ENCODE results near the gene C17orf114.

C17orf114 gene

GRCh38 chr17:4777969-4778760 is 24.0 kb downstream of the C17orf114 start:
- no peaks in the 10 kb centered on the region for H3K27me3 ChIP-seq (ENCODE audit: control insufficient read depth, insufficient read depth, low read length)
- H3K9me3 ChIP-seq (ENCODE audit: control insufficient read depth, low read length): no peaks in the 10 kb centered on the region
- no peak overlapping the region for H3K4me3 ChIP-seq (ENCODE audit: low read length)
- H3K4me1 ChIP-seq (ENCODE audit: control insufficient read depth, insufficient read depth, low read length): peaks cover 6% of the 10 kb centered on the region
- H3K36me3 ChIP-seq (ENCODE audit: control insufficient read depth, insufficient read depth, low read length): no peaks in the 10 kb centered on the region
- no peak overlapping the region for H3K9ac ChIP-seq (ENCODE audit: low read length)

- peaks cover 43% of the 10 kb centered on the region for H3K4me1 ChIP-seq (ENCODE audit: control insufficient read depth, insufficient read depth, low read length)
- H3K4me3 ChIP-seq (ENCODE audit: low read length): peak overlapping the region; percentile 34
- peak overlapping the region; percentile 84 for H3K9ac ChIP-seq (ENCODE audit: low read length)
- H3K27me3 ChIP-seq (ENCODE audit: control insufficient read depth, insufficient read depth, low read length): no peaks in the 10 kb centered on the region
- H3K9me3 ChIP-seq (ENCODE audit: control insufficient read depth, low read length): no peaks in the 10 kb centered on the region
- no peaks in the 10 kb centered on the region for H3K36me3 ChIP-seq (ENCODE audit: control insufficient read depth, insufficient read depth, low read length)
These were observed 29.9 kb downstream of the C17orf114 start for GRCh38 chr17:4772235-4772613.

GRCh38 chr17:4771519-4772234 is 30.5 kb downstream of the C17orf114 start, which contains the start of gene TM4SF5:
TSS of gene TM4SF5 (plus strand) at chr17:4771886. CDS start at chr17:4771923, 37 bp downstream.
- H3K4me1 ChIP-seq (ENCODE audit: control insufficient read depth, insufficient read depth, low read length): peaks cover 43% of the 10 kb centered on the region
- H3K9ac ChIP-seq (ENCODE audit: low read length): peak within 1 kb of the TSS; percentile 84
- peak within 1 kb of the TSS; percentile 34 for H3K4me3 ChIP-seq (ENCODE audit: low read length)

GRCh38 chr17:4769628-4770027 is 32.5 kb downstream of the C17orf114 start:
- no peak overlapping the region for H3K9ac ChIP-seq (ENCODE audit: low read length)
- H3K27me3 ChIP-seq (ENCODE audit: control insufficient read depth, insufficient read depth, low read length): no peaks in the 10 kb centered on the region
- no peaks in the 10 kb centered on the region for H3K36me3 ChIP-seq (ENCODE audit: control insufficient read depth, insufficient read depth, low read length)
- H3K4me1 ChIP-seq (ENCODE audit: control insufficient read depth, insufficient read depth, low read length): peaks cover 43% of the 10 kb centered on the region
- no peak overlapping the region for H3K4me3 ChIP-seq (ENCODE audit: low read length)
- no peaks in the 10 kb centered on the region for H3K9me3 ChIP-seq (ENCODE audit: control insufficient read depth, low read length)

More at GRCh38 chr17:4771519-4772234, 30.5 kb downstream of the C17orf114 start, which contains the start of gene TM4SF5:
- Histone ChIP-seq H3K27me3 (ENCODE audit: control insufficient read depth, insufficient read depth, low read length) (no peaks in the 10 kb centered on the region), H3K36me3 (ENCODE audit: control insufficient read depth, insufficient read depth, low read length) (no peaks in the 10 kb centered on the region), H3K9me3 (ENCODE audit: control insufficient read depth, low read length) (no peaks in the 10 kb centered on the region)

GRCh38 chr17:4768298-4768697 is 33.8 kb downstream of the C17orf114 start:
- Histone ChIP-seq H3K36me3 (ENCODE audit: control insufficient read depth, insufficient read depth, low read length) (no peaks in the 10 kb centered on the region), H3K9ac (ENCODE audit: low read length) (no peak overlapping the region), H3K4me1 (ENCODE audit: control insufficient read depth, insufficient read depth, low read length) (peaks cover 38% of the 10 kb centered on the region), H3K27me3 (ENCODE audit: control insufficient read depth, insufficient read depth, low read length) (no peaks in the 10 kb centered on the region), H3K9me3 (ENCODE audit: control insufficient read depth, low read length) (no peaks in the 10 kb centered on the region), H3K4me3 (ENCODE audit: low read length) (no peak overlapping the region)

GRCh38 chr17:4766723-4767122 is 35.4 kb downstream of the C17orf114 start:
- Histone ChIP-seq H3K9me3 (ENCODE audit: control insufficient read depth, low read length) (no peaks in the 10 kb centered on the region), H3K9ac (ENCODE audit: low read length) (no peak overlapping the region), H3K27me3 (ENCODE audit: control insufficient read depth, insufficient read depth, low read length) (no peaks in the 10 kb centered on the region), H3K36me3 (ENCODE audit: control insufficient read depth, insufficient read depth, low read length) (no peaks in the 10 kb centered on the region), H3K4me3 (ENCODE audit: low read length) (no peak overlapping the region), H3K4me1 (ENCODE audit: control insufficient read depth, insufficient read depth, low read length) (peaks cover 26% of the 10 kb centered on the region)

- peaks cover 21% of the 10 kb centered on the region for H3K4me1 ChIP-seq (ENCODE audit: control insufficient read depth, insufficient read depth, low read length)
- no peaks in the 10 kb centered on the region for H3K27me3 ChIP-seq (ENCODE audit: control insufficient read depth, insufficient read depth, low read length)
- H3K36me3 ChIP-seq (ENCODE audit: control insufficient read depth, insufficient read depth, low read length): no peaks in the 10 kb centered on the region
- no peaks in the 10 kb centered on the region for H3K9me3 ChIP-seq (ENCODE audit: control insufficient read depth, low read length)
- no peak overlapping the region for H3K4me3 ChIP-seq (ENCODE audit: low read length)
- no peak overlapping the region for H3K9ac ChIP-seq (ENCODE audit: low read length)
These were observed 35.9 kb downstream of the C17orf114 start for GRCh38 chr17:4766201-4766600.

- no peak overlapping the region for H3K9ac ChIP-seq (ENCODE audit: low read length)
- H3K4me1 ChIP-seq (ENCODE audit: control insufficient read depth, insufficient read depth, low read length): peaks cover 6% of the 10 kb centered on the region
- no peak overlapping the region for H3K4me3 ChIP-seq (ENCODE audit: low read length)
- no peaks in the 10 kb centered on the region for H3K9me3 ChIP-seq (ENCODE audit: control insufficient read depth, low read length)
- no peaks in the 10 kb centered on the region for H3K27me3 ChIP-seq (ENCODE audit: control insufficient read depth, insufficient read depth, low read length)
- no peaks in the 10 kb centered on the region for H3K36me3 ChIP-seq (ENCODE audit: control insufficient read depth, insufficient read depth, low read length)
These were observed 37.5 kb downstream of the C17orf114 start for GRCh38 chr17:4764595-4764994.

GRCh38 chr17:4759776-4760236 is 42.3 kb downstream of the C17orf114 start:
- Histone ChIP-seq H3K9me3 (ENCODE audit: control insufficient read depth, low read length) (no peaks in the 10 kb centered on the region), H3K27me3 (ENCODE audit: control insufficient read depth, insufficient read depth, low read length) (no peaks in the 10 kb centered on the region), H3K36me3 (ENCODE audit: control insufficient read depth, insufficient read depth, low read length) (no peaks in the 10 kb centered on the region), H3K9ac (ENCODE audit: low read length) (no peak overlapping the region), H3K4me3 (ENCODE audit: low read length) (no peak overlapping the region), H3K4me1 (ENCODE audit: control insufficient read depth, insufficient read depth, low read length) (no peaks in the 10 kb centered on the region)

GRCh38 chr17:4753392-4753791 is 48.7 kb downstream of the C17orf114 start:
- Histone ChIP-seq H3K4me1 (ENCODE audit: control insufficient read depth, insufficient read depth, low read length) (no peaks in the 10 kb centered on the region), H3K27me3 (ENCODE audit: control insufficient read depth, insufficient read depth, low read length) (peaks cover 9% of the 10 kb centered on the region), H3K36me3 (ENCODE audit: control insufficient read depth, insufficient read depth, low read length) (no peaks in the 10 kb centered on the region), H3K9me3 (ENCODE audit: control insufficient read depth, low read length) (no peaks in the 10 kb centered on the region), H3K9ac (ENCODE audit: low read length) (no peak overlapping the region), H3K4me3 (ENCODE audit: low read length) (no peak overlapping the region)

GRCh38 chr17:4751932-4752331 is 50.2 kb downstream of the C17orf114 start:
- Histone ChIP-seq H3K9me3 (ENCODE audit: control insufficient read depth, low read length) (no peaks in the 10 kb centered on the region), H3K27me3 (ENCODE audit: control insufficient read depth, insufficient read depth, low read length) (peaks cover 9% of the 10 kb centered on the region), H3K9ac (ENCODE audit: low read length) (no peak overlapping the region), H3K36me3 (ENCODE audit: control insufficient read depth, insufficient read depth, low read length) (no peaks in the 10 kb centered on the region), H3K4me3 (ENCODE audit: low read length) (no peak overlapping the region), H3K4me1 (ENCODE audit: control insufficient read depth, insufficient read depth, low read length) (no peaks in the 10 kb centered on the region)
